Measurements from ENCODE around the gene TEX19. TPM values are rescaled to one million over a fixed set of nuclear protein-coding genes. Genes with fewer than 3 reads are reported as not detected.

The TEX19 gene
- total RNA-seq, 2 donors from 2014 or later: 0.46 to 0.48 TPM

DNA sequence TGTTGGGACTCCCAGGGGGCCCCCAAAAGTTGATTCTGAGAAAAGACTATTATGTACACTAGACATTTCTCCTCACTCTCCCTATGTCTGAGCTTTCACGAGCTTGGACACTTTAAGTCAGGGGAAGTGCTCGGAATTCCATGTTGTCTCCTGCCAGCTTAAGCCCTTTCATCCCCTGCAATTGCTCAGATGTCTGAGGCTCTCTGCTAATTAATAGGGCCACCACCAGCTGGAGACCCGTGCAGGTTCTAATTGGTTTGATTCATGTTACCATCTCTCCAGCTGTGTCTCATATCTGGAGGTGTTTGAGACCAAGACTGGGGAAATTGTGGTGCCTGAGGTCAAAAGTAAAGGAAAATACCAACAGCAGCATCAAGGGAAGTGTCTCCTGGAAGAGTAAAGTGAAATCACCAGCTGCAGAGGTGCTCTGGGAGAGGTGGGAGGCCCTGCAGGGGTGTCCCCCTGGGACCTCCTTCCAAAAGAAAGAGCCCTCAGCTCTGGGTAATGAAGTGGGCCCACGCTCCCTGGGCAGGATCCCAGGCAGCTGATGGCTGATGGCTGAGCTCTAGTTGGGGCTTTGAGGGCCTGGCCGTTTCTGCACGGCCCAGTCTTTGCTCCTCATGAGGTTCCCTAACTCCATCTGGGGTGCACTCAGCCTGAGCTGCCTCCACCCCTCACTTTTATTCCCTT lies 6.7 kb downstream of the TEX19 start:
- no peak overlapping the region for H3K9ac ChIP-seq (ENCODE audit: extremely low read depth, low read length, poor library complexity, severe bottlenecking)
- no peak for DNase-seq
- peaks cover 5% of the 10 kb centered on the region for H3K27me3 ChIP-seq (ENCODE audit: control insufficient read depth, insufficient read depth, low read length, poor library complexity, severe bottlenecking)
- Mint-ChIP-seq H3K9me3 (no peaks in the 10 kb centered on the region), H3K4me1 (peaks cover 15% of the 10 kb centered on the region), H3K36me3 (ENCODE audit: low read depth) (no peaks in the 10 kb centered on the region), H3K27me3 (ENCODE audit: insufficient read depth) (peaks cover 25% of the 10 kb centered on the region), H3K27ac (no peak overlapping the region), H3K4me3 (no peak overlapping the region)
- H3K4me1 ChIP-seq (ENCODE audit: control insufficient read depth, insufficient read depth, low read length): peaks cover 13% of the 10 kb centered on the region
- no peak overlapping the region for H3K4me3 ChIP-seq (ENCODE audit: low read length)
- H3K9me3 ChIP-seq (ENCODE audit: control insufficient read depth, low read length): no peaks in the 10 kb centered on the region
- TF ChIP-seq, protein P1, sequence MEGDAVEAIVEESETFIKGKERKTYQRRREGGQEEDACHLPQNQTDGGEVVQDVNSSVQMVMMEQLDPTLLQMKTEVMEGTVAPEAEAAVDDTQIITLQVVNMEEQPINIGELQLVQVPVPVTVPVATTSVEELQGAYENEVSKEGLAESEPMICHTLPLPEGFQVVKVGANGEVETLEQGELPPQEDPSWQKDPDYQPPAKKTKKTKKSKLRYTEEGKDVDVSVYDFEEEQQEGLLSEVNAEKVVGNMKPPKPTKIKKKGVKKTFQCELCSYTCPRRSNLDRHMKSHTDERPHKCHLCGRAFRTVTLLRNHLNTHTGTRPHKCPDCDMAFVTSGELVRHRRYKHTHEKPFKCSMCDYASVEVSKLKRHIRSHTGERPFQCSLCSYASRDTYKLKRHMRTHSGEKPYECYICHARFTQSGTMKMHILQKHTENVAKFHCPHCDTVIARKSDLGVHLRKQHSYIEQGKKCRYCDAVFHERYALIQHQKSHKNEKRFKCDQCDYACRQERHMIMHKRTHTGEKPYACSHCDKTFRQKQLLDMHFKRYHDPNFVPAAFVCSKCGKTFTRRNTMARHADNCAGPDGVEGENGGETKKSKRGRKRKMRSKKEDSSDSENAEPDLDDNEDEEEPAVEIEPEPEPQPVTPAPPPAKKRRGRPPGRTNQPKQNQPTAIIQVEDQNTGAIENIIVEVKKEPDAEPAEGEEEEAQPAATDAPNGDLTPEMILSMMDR (conservative IDR thresholded peaks at IDR 0.05): no peak
- no peaks in the 10 kb centered on the region for H3K36me3 ChIP-seq (ENCODE audit: control insufficient read depth, insufficient read depth, low read length)
- H3K27ac ChIP-seq (ENCODE audit: low read depth, low read length): no peak overlapping the region
- WGBS, 2 experiments (ENCODE audit: insufficient coverage in 1 of 2, insufficient read length in 1 of 2): 84% methylated on average over 5 to 6 of the region's 6 CpGs

DNA sequence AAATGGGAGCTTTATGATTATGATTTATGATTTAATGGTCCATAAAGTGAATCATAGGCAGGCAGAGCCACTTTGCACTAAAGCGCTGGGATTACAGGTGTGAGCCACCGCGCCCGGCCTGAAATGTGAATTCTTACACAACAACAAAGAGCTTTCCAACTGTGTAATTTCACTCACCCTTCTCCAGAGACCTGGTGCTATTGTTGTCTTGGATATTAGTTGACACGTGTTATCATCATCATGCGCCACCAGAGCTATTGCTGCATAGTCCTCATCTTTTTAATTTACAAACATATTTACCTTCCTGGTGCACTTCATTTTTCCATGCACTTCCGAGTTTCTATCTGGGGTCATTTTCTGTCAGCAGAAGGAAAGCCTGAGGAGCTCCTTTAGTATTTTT lies 7.7 kb downstream of the TEX19 start:
- 92 to 96% methylated on average over 3 to 7 of the region's 7 CpGs for WGBS, 2 experiments (ENCODE audit: insufficient coverage in 1 of 2, insufficient read length in 1 of 2)
- H3K4me3 Mint-ChIP-seq: no peak overlapping the region
- TF ChIP-seq, protein P1 (conservative IDR thresholded peaks at IDR 0.05): no peak
- Histone ChIP-seq H3K4me1 (ENCODE audit: control insufficient read depth, insufficient read depth, low read length) (peaks cover 13% of the 10 kb centered on the region), H3K9me3 (ENCODE audit: control insufficient read depth, low read length) (no peaks in the 10 kb centered on the region), H3K9ac (ENCODE audit: extremely low read depth, low read length, poor library complexity, severe bottlenecking) (no peak overlapping the region), H3K27me3 (ENCODE audit: control insufficient read depth, insufficient read depth, low read length, poor library complexity, severe bottlenecking) (peaks cover 14% of the 10 kb centered on the region), H3K4me3 (ENCODE audit: low read length) (no peak overlapping the region), H3K36me3 (ENCODE audit: control insufficient read depth, insufficient read depth, low read length) (no peaks in the 10 kb centered on the region), H3K27ac (ENCODE audit: low read depth, low read length) (no peak overlapping the region)
- no peaks in the 10 kb centered on the region for H3K9me3 Mint-ChIP-seq
- DNase-seq: no peak
- H3K4me1 Mint-ChIP-seq: peaks cover 15% of the 10 kb centered on the region
- H3K36me3 Mint-ChIP-seq (ENCODE audit: low read depth): no peaks in the 10 kb centered on the region
- H3K27me3 Mint-ChIP-seq (ENCODE audit: insufficient read depth): peaks cover 27% of the 10 kb centered on the region
- no peak overlapping the region for H3K27ac Mint-ChIP-seq

DNA sequence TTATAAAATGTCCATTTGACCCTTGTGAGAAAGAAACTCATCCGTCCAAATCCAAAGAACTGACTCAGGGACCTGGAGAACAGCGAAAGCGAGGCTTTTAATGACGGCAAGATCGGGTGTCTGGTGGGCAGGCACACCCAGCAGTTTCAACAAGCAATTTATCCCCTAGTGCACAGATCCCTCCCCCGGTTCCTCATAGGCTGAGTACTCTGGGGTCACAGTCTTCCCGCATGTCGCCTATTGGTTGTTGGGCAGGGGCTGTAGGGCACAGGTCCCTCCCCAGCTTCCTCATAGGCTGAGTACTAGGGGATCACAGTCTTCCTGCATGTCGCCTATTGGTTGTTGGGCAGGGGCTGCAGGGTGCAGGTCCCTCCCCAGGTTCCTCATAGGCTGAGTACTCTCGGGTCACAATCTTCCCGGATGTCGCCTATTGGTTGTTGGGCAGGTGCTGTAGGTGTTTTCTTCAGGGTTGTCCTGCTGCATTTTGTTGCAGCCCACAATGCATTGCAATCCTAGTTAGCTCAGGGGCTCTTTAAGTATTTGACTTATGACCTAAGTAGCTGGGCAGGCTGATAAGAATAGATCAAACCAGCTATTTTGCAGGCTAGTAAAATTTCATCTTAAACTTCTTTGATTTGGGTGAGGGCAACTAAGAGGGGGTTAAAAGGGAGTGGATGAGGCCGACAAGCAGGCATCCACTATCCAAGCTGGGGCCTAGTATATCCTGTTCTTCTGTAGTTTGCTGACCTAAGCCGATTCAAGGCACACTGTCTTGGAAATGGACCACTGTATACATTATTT lies 8.9 kb downstream of the TEX19 start:
- H3K27me3 ChIP-seq (ENCODE audit: control insufficient read depth, insufficient read depth, low read length, poor library complexity, severe bottlenecking): peaks cover 26% of the 10 kb centered on the region
- Mint-ChIP-seq H3K27me3 (ENCODE audit: insufficient read depth) (peaks cover 32% of the 10 kb centered on the region), H3K36me3 (ENCODE audit: low read depth) (no peaks in the 10 kb centered on the region), H3K4me3 (no peak overlapping the region), H3K4me1 (peaks cover 13% of the 10 kb centered on the region), H3K9me3 (no peaks in the 10 kb centered on the region), H3K27ac (no peak overlapping the region)
- 90 to 94% methylated on average over 10 to 14 of the region's 14 CpGs for WGBS, 2 experiments (ENCODE audit: insufficient coverage in 1 of 2, insufficient read length in 1 of 2)
- no peak overlapping the region for H3K4me3 ChIP-seq (ENCODE audit: low read length)
- H3K9ac ChIP-seq (ENCODE audit: extremely low read depth, low read length, poor library complexity, severe bottlenecking): no peak overlapping the region
- TF ChIP-seq, protein P1 (conservative IDR thresholded peaks at IDR 0.05): no peak
- DNase-seq: peak; percentile 87
- no peaks in the 10 kb centered on the region for H3K36me3 ChIP-seq (ENCODE audit: control insufficient read depth, insufficient read depth, low read length)
- no peak overlapping the region for H3K27ac ChIP-seq (ENCODE audit: low read depth, low read length)
- H3K9me3 ChIP-seq (ENCODE audit: control insufficient read depth, low read length): no peaks in the 10 kb centered on the region
- H3K4me1 ChIP-seq (ENCODE audit: control insufficient read depth, insufficient read depth, low read length): peaks cover 8% of the 10 kb centered on the region
